ENCODE measurements around the gene PROK2. TPM values are rescaled to one million over a fixed set of nuclear protein-coding genes. Genes with fewer than 3 reads are reported as not detected.

The PROK2 gene
- total RNA-seq, 1 donor from 2014 or later: not detected

DNA sequence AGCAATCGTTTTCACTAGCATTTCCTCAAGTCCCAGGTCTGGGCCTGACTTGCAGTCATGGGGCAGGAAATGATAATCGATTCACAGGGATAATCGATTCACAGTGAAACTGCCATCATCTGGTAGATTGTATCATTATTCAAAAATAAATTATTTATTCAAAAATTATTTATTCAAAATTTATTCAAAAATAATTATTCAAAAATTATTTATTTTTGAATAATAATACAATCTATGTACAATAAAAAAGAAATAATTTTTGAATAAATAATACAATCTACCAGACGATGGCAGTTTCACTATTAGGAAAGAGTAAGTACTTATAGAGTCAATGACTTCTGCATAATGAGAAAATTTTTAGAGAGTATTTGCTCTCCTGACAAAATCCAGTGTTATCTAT lies 28.1 kb upstream of the PROK2 start:
- Mint-ChIP-seq H3K4me1 (ENCODE audit: low read depth, unreplicated experiment) (peaks cover 1% of the 10 kb centered on the region), H3K27ac (ENCODE audit: unreplicated experiment) (no peak overlapping the region), H3K4me3 (ENCODE audit: unreplicated experiment) (no peak overlapping the region), H3K9me3 (ENCODE audit: unreplicated experiment) (peaks cover 1% of the 10 kb centered on the region), H3K27me3 (ENCODE audit: low read depth, unreplicated experiment) (no peaks in the 10 kb centered on the region), H3K36me3 (ENCODE audit: low read depth, unreplicated experiment) (no peaks in the 10 kb centered on the region)
- H3K36me3 ChIP-seq (ENCODE audit: insufficient read depth, low read length): no peaks in the 10 kb centered on the region
- no peak overlapping the region for H3K4me3 ChIP-seq (ENCODE audit: insufficient read depth, low read depth, low read length)
- DNase-seq (ENCODE audit: low read depth) (no peak), FAIRE-seq (no peak)
- no peaks in the 10 kb centered on the region for H4K20me1 ChIP-seq (ENCODE audit: insufficient read depth, low read length)
- no peak overlapping the region for H3K9ac ChIP-seq (ENCODE audit: low read length)
- no peaks in the 10 kb centered on the region for H3K79me2 ChIP-seq (ENCODE audit: insufficient read depth, low read length)
- no peak overlapping the region for H3K4me2 ChIP-seq (ENCODE audit: low read length)
- TF ChIP-seq, protein P1, sequence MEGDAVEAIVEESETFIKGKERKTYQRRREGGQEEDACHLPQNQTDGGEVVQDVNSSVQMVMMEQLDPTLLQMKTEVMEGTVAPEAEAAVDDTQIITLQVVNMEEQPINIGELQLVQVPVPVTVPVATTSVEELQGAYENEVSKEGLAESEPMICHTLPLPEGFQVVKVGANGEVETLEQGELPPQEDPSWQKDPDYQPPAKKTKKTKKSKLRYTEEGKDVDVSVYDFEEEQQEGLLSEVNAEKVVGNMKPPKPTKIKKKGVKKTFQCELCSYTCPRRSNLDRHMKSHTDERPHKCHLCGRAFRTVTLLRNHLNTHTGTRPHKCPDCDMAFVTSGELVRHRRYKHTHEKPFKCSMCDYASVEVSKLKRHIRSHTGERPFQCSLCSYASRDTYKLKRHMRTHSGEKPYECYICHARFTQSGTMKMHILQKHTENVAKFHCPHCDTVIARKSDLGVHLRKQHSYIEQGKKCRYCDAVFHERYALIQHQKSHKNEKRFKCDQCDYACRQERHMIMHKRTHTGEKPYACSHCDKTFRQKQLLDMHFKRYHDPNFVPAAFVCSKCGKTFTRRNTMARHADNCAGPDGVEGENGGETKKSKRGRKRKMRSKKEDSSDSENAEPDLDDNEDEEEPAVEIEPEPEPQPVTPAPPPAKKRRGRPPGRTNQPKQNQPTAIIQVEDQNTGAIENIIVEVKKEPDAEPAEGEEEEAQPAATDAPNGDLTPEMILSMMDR (IDR thresholded peaks at IDR 0.05; ENCODE audit: insufficient read depth, low read depth, low read length): no peak
- TF ChIP-seq EZH2 (IDR thresholded peaks at IDR 0.05; ENCODE audit: insufficient read depth, low read length): no peak
- H3K4me1 ChIP-seq (ENCODE audit: insufficient read depth, low read length): no peaks in the 10 kb centered on the region
- H3K27me3 ChIP-seq (ENCODE audit: insufficient read depth, low read length): peaks cover 9% of the 10 kb centered on the region
- H3K27ac ChIP-seq (ENCODE audit: low read depth, low read length): no peak overlapping the region
- no peak overlapping the region for H2AFZ ChIP-seq (ENCODE audit: low read depth, low read length)
- no peaks in the 10 kb centered on the region for H3K9me3 ChIP-seq (ENCODE audit: insufficient read depth, low read depth, low read length)

- H3K4me1 ChIP-seq (ENCODE audit: insufficient read depth, low read length): no peaks in the 10 kb centered on the region
- no peaks in the 10 kb centered on the region for H3K36me3 ChIP-seq (ENCODE audit: insufficient read depth, low read length)
- H3K4me2 ChIP-seq (ENCODE audit: low read length): no peak overlapping the region
- no peaks in the 10 kb centered on the region for H3K27me3 Mint-ChIP-seq (ENCODE audit: low read depth, unreplicated experiment)
- DNase-seq (ENCODE audit: low read depth) (no peak), FAIRE-seq (no peak)
- H4K20me1 ChIP-seq (ENCODE audit: insufficient read depth, low read length): no peaks in the 10 kb centered on the region
- H3K4me3 Mint-ChIP-seq (ENCODE audit: unreplicated experiment): no peak overlapping the region
- H3K27me3 ChIP-seq (ENCODE audit: insufficient read depth, low read length): peaks cover 5% of the 10 kb centered on the region
- no peak overlapping the region for H3K9ac ChIP-seq (ENCODE audit: low read length)
- H3K27ac Mint-ChIP-seq (ENCODE audit: unreplicated experiment): no peak overlapping the region
- H3K9me3 Mint-ChIP-seq (ENCODE audit: unreplicated experiment): peaks cover 1% of the 10 kb centered on the region
- no peaks in the 10 kb centered on the region for H3K9me3 ChIP-seq (ENCODE audit: insufficient read depth, low read depth, low read length)
- H3K4me3 ChIP-seq (ENCODE audit: insufficient read depth, low read depth, low read length): no peak overlapping the region
- H3K4me1 Mint-ChIP-seq (ENCODE audit: low read depth, unreplicated experiment): no peaks in the 10 kb centered on the region
- no peak for TF ChIP-seq EZH2 (IDR thresholded peaks at IDR 0.05; ENCODE audit: insufficient read depth, low read length)
- TF ChIP-seq, protein P1 (IDR thresholded peaks at IDR 0.05; ENCODE audit: insufficient read depth, low read depth, low read length): no peak
- no peak overlapping the region for H2AFZ ChIP-seq (ENCODE audit: low read depth, low read length)
- H3K27ac ChIP-seq (ENCODE audit: low read depth, low read length): no peak overlapping the region
- no peaks in the 10 kb centered on the region for H3K79me2 ChIP-seq (ENCODE audit: insufficient read depth, low read length)
- H3K36me3 Mint-ChIP-seq (ENCODE audit: low read depth, unreplicated experiment): no peaks in the 10 kb centered on the region
Observed at GRCh38 chr3:71810056-71810455, 25.1 kb upstream of the PROK2 start.

DNA sequence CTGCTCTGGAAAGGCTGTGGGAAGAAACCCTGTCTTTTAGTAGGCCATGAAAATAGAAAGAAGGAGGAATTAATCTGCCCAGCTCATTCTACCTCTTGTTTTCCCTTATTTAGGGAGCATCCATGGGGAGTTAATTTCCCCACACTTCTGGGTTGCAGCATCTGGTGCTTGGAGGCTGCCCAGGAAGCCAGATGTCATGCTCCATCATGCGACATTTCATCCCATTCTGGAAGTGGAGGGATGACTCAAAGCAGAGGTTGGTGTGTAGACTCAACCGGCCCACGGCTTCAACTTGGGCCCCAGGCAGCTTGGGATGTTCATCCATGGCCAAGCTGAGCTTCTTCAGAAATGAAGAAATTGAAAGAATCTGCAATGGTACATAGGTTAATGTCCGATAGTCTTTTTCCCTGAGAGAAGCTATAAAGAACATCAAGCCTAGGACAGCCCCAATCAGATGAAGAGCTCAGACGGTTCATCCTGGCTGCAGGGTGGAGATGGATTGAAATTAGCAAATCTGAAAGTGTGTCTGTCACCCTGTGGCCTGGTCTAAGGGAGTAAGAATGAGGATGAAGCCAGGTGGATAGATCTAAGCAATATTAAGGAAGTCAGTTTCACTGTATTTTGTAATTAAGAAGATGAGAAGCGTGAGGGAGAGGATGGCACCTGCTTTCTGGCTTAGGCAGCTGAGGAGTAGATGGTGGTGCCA lies 24.5 kb upstream of the PROK2 start:
- no peak for TF ChIP-seq EZH2 (IDR thresholded peaks at IDR 0.05; ENCODE audit: insufficient read depth, low read length)
- TF ChIP-seq, protein P1 (IDR thresholded peaks at IDR 0.05; ENCODE audit: insufficient read depth, low read depth, low read length): no peak
- H3K9me3 ChIP-seq (ENCODE audit: insufficient read depth, low read depth, low read length): no peaks in the 10 kb centered on the region
- H3K9ac ChIP-seq (ENCODE audit: low read length): no peak overlapping the region
- no peak overlapping the region for H2AFZ ChIP-seq (ENCODE audit: low read depth, low read length)
- H3K4me3 Mint-ChIP-seq (ENCODE audit: unreplicated experiment): no peak overlapping the region
- H3K4me2 ChIP-seq (ENCODE audit: low read length): no peak overlapping the region
- FAIRE-seq (no peak), DNase-seq (ENCODE audit: low read depth) (no peak)
- no peaks in the 10 kb centered on the region for H4K20me1 ChIP-seq (ENCODE audit: insufficient read depth, low read length)
- H3K4me1 Mint-ChIP-seq (ENCODE audit: low read depth, unreplicated experiment): no peaks in the 10 kb centered on the region
- H3K27me3 ChIP-seq (ENCODE audit: insufficient read depth, low read length): peaks cover 3% of the 10 kb centered on the region
- H3K36me3 ChIP-seq (ENCODE audit: insufficient read depth, low read length): no peaks in the 10 kb centered on the region
- no peaks in the 10 kb centered on the region for H3K36me3 Mint-ChIP-seq (ENCODE audit: low read depth, unreplicated experiment)
- H3K27ac Mint-ChIP-seq (ENCODE audit: unreplicated experiment): no peak overlapping the region
- no peaks in the 10 kb centered on the region for H3K79me2 ChIP-seq (ENCODE audit: insufficient read depth, low read length)
- H3K4me1 ChIP-seq (ENCODE audit: insufficient read depth, low read length): no peaks in the 10 kb centered on the region
- no peak overlapping the region for H3K4me3 ChIP-seq (ENCODE audit: insufficient read depth, low read depth, low read length)
- no peaks in the 10 kb centered on the region for H3K27me3 Mint-ChIP-seq (ENCODE audit: low read depth, unreplicated experiment)
- H3K9me3 Mint-ChIP-seq (ENCODE audit: unreplicated experiment): peaks cover 1% of the 10 kb centered on the region
- no peak overlapping the region for H3K27ac ChIP-seq (ENCODE audit: low read depth, low read length)

All from astrocyte (in vitro differentiated cells and primary cell).